Left ventricle myocardium superior (tissue), 1 donor: ENCODE data around the gene CHST12. TPM values are rescaled to one million over a fixed set of nuclear protein-coding genes. Genes with fewer than 3 reads are reported as not detected.

Source experiments
- ATAC-seq: fragments of 200-7000 bp; cut with Tn5 transposase; one replicate; pipeline ENCODE4 v1.9.1; 2020; ENCODE audit warnings: mild to moderate bottlenecking, moderate library complexity
- DNase-seq: peaks from one replicate; pipeline ENCODE4 v3.0.0-alpha.2; 2020
- intact Hi-C: fragments of 100-400 bp; cut with micrococcal nuclease; formaldehyde crosslinking; loops from one replicate; pipeline ENCODE4 v1.11.0; 2022
- total RNA-seq: library from RNA; stranded (reverse); fragmentation: NEBNext Ultra II Directional; extraction: Animal tissue kit (Norgen Biotek cat#: 25700); gene quantifications from one replicate; pipeline ENCODE4 v1.2.1, GENCODE V29; 2021
- donor health status: DM: no; HTN: yes; CAD: no; lungs with severe emphysema.

The CHST12 gene
- total RNA-seq, 1 donor from 2014 or later: 15.1 TPM

- intact Hi-C loops: loop anchor here (10.0 kb wide), 1 partner anchor 91 kb away; no protein-coding TSS in a partner anchor
- no peak for ATAC-seq
These were observed 70.2 kb downstream of the CHST12 start for GRCh38 chr7:2473496-2474180.

GRCh38 chr7:2474224-2474623, 70.8 kb downstream of the CHST12 start:
- intact Hi-C loops: loop anchor here (10.0 kb wide), 1 partner anchor 91 kb away; no protein-coding TSS in a partner anchor
- DNase-seq (no peak), ATAC-seq (no peak)

More at GRCh38 chr7:2473496-2474180, 70.2 kb downstream of the CHST12 start:
- DNase-seq: no peak

DNA sequence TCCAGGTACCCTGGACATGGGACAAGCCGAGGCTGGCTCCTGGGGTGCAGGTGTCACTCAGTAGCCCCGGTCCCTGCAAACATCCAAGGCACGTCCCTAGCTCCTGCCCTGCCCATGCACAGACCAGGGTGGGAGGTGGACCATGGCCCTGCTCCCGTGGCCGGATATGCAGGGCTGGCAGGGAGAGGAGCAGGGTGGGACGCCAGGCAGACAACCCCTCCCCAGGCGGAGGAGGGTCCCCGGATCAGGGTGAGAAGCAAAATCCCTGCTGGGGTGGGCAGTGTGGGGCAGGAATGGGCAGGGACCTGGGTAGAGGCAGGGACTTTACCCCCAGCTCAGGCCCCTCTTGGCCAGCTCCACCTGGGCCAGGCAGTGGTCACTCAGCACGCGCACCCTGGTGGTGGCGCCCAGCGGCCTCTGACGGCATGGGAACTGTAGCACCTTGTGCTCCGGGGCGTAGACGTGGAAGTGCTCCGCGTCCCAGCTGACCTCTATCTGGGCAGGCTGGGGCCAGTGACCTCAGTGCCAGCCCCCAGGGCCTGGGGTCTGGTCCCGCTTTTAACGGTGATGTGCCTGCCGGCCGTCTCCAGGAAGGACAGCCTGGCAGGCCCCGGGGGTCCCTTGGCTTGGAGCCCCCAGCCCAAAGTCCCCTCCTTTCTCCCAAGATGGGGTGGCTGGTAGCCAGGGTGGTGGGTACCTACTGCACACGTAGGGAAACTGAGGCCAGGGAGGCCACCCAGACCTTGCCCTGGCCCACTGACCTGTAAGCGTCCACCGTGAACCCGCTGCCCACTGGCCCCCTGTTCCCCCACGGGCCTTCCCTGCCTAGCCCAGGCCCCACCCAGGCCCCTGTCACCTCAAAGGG, 71.6 kb downstream of the CHST12 start:
- ATAC-seq (no peak), DNase-seq (no peak)
- intact Hi-C loops: loop anchor here (10.0 kb wide), 1 partner anchor 90 kb away; no protein-coding TSS in a partner anchor

GRCh38 chr7:2475678-2476015, 72.2 kb downstream of the CHST12 start:
- intact Hi-C loops: loop anchor here (10.0 kb wide), 1 partner anchor 89 kb away; no protein-coding TSS in a partner anchor
- ATAC-seq (no peak), DNase-seq (no peak)

- DNase-seq (no peak), ATAC-seq (no peak)
- intact Hi-C loops: loop anchor here (10.0 kb wide), 1 partner anchor 89 kb away; no protein-coding TSS in a partner anchor
These were observed 72.9 kb downstream of the CHST12 start, which contains the start of gene GRIFIN for GRCh38 chr7:2476298-2476697. TSS of gene GRIFIN (minus strand) at chr7:2476398. CDS start at chr7:2476383, 15 bp downstream.

- ATAC-seq (no peak), DNase-seq (no peak)
- intact Hi-C loops: loop anchor here (10.0 kb wide), 1 partner anchor 88 kb away; no protein-coding TSS in a partner anchor
These were observed 73.5 kb downstream of the CHST12 start for GRCh38 chr7:2476776-2477446.

GRCh38 chr7:2477447-2478398, 74.3 kb downstream of the CHST12 start:
- DNase-seq: peak; percentile 80
- intact Hi-C loops: loop anchor here (10.0 kb wide), 1 partner anchor 87 kb away; no protein-coding TSS in a partner anchor
- peak; percentile 85 for ATAC-seq

GRCh38 chr7:2478399-2478785, 75.0 kb downstream of the CHST12 start:
- peak; percentile 81 for ATAC-seq
- intact Hi-C loops: loop anchor here (10.0 kb wide), 1 partner anchor 86 kb away; no protein-coding TSS in a partner anchor

GRCh38 chr7:2478800-2479199, 75.4 kb downstream of the CHST12 start:
- DNase-seq: peak; percentile 53
- ATAC-seq: peak; percentile 3
- intact Hi-C loops: loop anchor here (10.0 kb wide), 1 partner anchor 86 kb away; no protein-coding TSS in a partner anchor

More at GRCh38 chr7:2478399-2478785, 75.0 kb downstream of the CHST12 start:
- peak; percentile 82 for DNase-seq

- no peak for ATAC-seq
- no peak for DNase-seq
- intact Hi-C loops: loop anchor here (10.0 kb wide), 1 partner anchor 85 kb away; no protein-coding TSS in a partner anchor
These were observed 76.1 kb downstream of the CHST12 start for GRCh38 chr7:2479276-2480069.

DNA sequence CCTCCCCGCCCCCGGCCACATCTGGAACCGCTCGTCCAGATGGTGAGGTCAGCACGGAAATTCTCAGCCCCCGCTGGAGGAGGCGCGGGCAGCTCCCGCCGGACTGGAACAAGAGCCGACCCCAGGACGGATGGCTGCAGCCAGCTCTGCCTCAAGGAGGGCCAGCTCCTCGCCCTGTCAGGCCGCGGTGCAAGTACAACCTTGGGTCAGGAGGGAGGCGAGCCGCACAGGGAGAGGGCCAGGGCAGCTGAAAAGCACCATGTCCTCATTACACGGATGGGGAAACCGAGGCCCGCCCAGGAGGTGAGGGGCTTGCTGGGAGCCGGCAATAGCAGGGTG, 76.6 kb downstream of the CHST12 start:
- no peak for ATAC-seq
- intact Hi-C loops: no loop called here

DNA sequence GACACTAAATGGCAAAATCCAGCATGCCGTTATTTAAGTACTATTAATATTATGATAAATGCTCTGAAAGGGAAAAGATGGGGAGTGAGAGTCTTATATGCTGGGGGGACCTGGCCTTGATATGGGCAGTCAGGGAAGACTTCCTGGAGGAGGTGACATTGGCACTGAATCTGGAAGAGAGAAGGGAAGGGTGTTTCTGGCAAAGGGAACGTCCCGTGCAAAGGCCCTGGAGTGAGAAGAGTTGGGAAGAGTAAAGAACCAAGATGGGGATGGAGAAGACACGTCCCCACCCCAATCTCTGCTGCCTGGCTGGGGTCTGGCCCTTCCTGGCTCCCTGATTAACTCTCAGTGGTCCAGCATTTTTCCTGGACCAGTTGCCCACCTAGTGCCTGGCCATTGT, 77.8 kb downstream of the CHST12 start:
- DNase-seq (no peak), ATAC-seq (no peak)
- intact Hi-C loops: no loop called here

More for the DNA sequence above, 76.6 kb downstream of the CHST12 start:
- DNase-seq: no peak

DNA sequence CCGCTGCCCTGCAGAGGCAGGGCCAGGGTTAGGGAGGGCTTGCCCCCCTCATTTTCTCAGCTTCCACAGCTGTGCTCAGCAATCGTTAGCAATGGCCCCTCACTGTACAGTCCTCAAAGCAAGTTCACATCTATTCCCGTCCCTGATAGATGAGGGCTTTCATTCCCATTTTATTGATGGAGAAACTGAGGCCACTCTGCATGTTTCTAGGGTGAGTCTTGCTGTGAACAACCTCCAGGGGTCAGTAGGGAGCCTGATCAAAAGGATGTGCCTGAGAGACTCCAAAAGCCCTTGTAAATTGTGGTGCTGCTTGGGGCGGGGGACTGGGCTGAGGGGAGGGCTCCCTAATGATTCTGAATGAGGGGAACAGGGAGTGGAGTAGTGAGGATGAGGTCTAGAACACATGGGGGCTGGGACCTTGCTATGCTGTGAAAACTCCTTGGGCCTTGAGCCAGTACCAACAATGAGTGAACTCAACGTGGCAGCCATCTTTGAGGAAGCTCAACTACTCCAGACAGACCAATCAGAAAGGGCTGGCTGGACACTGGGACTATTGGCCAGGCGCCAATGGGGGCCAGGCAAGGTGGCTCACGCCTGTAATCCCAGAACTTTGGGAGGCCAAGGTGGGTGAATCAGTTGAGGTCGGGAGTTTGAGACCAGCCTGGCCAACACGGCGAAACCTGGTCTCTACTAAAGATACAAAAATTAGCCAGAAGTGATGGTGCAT, 79.5 kb downstream of the CHST12 start:
- DNase-seq (no peak), ATAC-seq (no peak)
- intact Hi-C loops: no loop called here

DNA sequence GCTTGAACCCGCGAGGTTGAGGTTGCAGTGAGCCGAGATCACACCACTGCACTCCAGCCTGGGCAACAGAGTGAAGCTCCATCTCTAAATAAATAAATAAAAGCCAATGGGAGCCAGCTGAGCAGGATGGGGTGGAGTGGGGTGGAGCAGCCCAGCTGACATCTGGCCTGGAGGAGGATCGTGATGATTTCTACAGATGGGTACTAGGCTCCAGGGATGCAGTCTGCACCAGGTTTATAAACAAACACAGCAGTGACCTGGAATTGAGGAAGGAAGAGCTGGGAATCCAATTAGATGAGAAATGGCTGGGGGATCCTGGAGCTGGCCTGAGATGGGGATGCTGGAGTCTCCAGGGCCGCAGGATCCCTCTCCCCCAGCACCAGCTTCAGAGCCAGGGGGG, 80.1 kb downstream of the CHST12 start:
- ATAC-seq (peak; percentile 28), DNase-seq (peak; percentile 26)
- intact Hi-C loops: no loop called here

DNA sequence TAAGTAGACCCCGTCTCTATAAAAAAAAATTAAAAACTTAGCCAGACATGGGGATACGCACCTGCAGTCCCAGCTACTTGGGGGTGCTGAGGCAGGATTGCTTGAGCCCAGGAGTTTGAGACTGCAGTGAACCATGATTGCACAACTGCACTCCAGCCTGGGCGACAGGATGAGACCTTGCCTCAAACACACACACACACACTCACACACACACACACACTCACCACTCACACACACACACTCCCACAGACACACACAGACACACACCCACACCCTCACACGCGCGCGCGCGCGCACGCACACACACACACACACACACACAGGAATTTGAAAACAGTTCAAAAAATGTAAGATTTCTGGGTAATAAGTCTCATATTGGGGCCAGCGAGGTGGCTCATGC, 81.5 kb downstream of the CHST12 start:
- intact Hi-C loops: no loop called here
- ATAC-seq: no peak

DNA sequence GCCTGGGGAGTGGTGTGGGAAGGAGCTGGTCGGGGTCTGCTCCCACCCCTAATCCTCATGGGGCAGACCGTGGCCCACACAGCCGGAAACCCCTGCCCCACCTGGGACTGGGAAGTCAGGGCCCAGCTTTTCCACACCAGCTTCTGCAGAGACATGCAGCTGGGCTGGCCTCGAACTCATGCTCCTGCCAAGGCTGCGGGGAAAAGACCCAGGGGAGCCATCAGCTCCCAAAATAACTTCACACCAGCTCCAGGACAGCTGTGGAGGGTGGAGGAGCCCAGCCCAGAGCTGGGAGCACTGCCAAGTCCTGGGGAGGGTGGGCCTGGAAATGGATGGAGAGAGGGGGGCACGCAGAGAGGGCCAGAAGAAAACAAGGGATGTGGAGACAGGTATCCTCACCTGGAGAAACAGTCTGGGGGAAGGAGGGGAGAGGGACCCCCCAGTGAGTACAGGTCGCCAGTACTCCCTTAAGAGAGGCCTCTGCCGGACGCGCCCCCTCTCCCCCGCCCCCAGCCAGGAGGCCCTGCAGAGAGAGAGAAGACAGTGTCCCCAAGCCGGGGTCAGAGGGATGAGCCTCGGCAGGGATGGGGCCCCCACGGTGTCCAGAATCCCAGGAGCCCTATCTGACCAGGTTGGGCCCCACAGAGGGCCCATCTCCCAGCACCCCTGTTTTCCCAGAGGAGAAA, 84.3 kb downstream of the CHST12 start:
- ATAC-seq (peak; percentile 83), DNase-seq (peak; percentile 82)
- intact Hi-C loops: no loop called here

More for the DNA sequence above, 81.5 kb downstream of the CHST12 start:
- no peak for DNase-seq
